Measurements from ENCODE around the gene PEX3. TPM values are rescaled to one million over a fixed set of nuclear protein-coding genes. Genes with fewer than 3 reads are reported as not detected.

The PEX3 gene
- total RNA-seq, 2 experiments from 2014 or later: 27.9 to 30.9 TPM

DNA sequence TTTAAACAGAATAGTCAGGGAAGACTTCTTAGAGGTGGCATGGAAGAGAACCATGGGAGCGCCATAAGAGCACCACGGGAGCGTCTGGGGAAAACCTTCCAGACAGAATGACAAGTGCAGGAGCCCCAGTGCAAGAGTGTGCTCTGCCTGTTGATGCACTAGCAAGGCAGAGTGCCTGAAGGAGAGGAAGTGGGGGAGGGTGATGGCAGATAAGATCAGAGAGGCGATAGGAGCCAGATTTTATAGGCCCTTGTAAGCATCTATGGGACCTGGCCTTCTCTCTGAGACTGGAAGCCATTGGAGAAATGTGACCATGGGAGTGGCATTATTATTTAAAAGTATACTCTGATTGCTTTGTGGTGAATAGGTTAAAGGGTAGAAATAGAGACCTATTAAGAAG lies 47.8 kb downstream of the PEX3 start:
- ChIA-PET CTCF (no interaction called here), POLR2A (no interaction called here)

DNA sequence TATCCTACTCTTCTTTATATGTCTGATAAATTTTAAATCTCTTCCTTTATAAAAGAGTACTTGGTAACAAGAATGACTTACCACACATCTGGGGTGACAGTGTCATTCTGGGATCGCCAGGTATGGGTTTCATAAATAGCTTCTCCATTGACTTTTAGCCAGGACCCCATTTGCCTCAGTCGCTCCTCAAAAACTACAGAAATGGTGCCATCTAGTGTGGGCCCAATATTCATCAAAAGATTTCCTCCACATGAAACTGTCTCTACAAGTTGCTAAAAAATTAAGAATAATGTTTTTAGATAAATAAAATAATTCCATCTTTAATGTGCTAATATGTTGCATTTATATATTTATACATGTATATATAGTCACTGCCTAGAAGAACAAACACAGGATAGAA lies 51.2 kb downstream of the PEX3 start:
- POLR2A ChIA-PET: no interaction called here
- CTCF ChIA-PET: interaction anchor here (1.4 kb wide), 1 partner anchor 10 kb away, joined by 4 read pairs; no protein-coding TSS in a partner anchor

DNA sequence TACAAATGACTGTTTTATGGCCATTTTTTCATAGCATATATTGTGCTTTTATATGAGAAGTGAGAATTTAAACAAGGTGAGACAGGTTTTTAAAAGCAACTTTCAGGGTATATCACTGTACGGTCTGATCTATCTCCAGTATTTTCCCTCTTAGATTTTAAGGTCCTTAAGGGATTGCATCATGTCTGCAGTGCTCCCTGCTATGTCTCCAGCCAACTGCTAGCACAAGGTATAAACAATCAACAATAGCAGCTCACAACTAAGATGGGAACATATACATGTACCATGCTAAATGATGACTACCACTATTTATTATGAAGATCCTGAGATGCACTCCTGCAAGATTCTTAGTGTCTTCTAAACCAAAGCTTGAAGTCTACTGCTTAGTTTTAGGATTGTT lies 53.8 kb downstream of the PEX3 start:
- POLR2A ChIA-PET: no interaction called here
- CTCF ChIA-PET: interaction anchor here (1.4 kb wide), 1 partner anchor 77 kb away, joined by 3 read pairs; no protein-coding TSS in a partner anchor

DNA sequence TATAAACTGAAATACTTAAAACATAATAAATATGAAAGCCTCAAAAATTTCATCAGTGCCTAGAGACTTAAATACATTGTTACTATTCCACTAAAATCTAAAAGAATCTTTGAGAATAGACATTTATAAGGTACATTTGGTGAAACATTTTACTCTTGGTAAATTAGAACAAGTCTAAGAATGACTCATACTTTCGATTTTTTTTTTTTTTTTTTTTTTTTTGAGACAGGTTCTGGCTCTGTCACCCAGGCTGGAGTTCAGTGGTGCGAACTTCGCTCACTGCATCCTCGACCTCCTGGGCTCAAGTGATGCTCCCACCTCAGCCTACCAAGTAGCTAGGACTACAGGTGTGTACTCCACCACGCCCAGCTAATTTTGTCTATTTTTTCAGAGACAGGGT lies 54.5 kb downstream of the PEX3 start:
- ChIA-PET POLR2A (no interaction called here), CTCF (interaction anchor here (0.9 to 1.4 kb wide), 2 partner anchors 63 to 78 kb away, joined by 3 read pairs; no protein-coding TSS in a partner anchor)

DNA sequence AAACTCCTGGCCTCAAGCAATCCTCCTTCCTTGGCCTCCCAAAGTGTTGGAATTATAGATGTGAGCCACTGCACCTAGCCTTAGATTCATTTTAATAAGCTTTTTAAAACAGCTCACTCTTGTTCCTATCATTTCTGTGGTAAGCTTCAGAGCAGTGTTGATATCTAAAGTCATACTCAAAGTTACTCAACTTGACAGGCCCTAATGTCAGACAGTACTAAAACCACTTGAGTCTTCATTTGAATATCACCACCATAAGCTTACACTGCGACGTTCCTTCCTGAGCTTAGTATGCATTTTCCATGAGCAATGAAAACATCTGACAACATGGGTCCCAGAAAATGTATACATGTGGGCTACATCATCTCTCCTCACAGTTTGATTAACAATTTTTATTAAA lies 54.9 kb downstream of the PEX3 start:
- ChIA-PET POLR2A (no interaction called here), CTCF (interaction anchor here (0.5 to 1.4 kb wide), 4 partner anchors 62 to 166 kb away, joined by 3 read pairs; no protein-coding TSS in a partner anchor)

DNA sequence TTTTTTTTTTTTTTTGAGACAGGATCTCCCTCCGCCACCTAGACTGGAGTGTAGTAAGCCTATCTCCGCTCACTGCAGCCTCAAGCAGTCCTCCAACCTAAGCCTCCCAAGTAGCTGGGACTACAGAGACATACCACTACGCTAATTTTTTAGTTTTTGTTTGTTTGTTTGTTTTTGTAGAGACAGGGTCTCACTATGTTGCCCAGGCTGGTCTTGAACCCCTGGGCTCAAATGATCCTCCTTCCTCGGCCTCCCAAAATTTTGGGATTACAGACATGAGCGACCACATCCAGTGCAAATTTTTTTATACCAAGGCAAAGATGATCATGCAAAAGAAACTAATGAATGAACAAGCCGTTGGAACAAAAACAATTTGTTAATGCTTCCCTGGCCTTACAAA lies 55.6 kb downstream of the PEX3 start:
- CTCF ChIA-PET: interaction anchor here (0.7 kb wide), 2 partner anchors 75 to 166 kb away, joined by 3 read pairs; no protein-coding TSS in a partner anchor
- POLR2A ChIA-PET: no interaction called here

DNA sequence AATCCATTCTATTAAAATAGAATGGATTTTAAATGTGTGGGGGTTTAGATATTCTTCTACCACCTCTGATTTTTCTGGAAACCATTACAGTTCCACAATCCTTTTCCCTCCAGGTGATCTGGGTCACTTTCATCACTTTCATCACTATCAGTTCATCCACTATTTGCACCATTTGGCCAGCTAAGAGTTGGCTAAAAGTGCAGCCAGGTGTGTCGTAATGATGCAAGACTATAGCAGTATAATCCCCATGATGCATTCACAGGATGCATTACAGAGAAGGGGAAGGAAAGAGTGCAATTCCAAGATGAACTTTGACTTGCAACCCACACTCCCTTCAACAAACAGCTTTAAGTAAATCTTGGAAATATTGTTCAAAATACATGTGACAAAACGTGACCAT lies 56.0 kb downstream of the PEX3 start:
- ChIA-PET CTCF (interaction anchor here (0.7 kb wide), 1 partner anchor 75 kb away, joined by 3 read pairs; no protein-coding TSS in a partner anchor), POLR2A (no interaction called here)

DNA sequence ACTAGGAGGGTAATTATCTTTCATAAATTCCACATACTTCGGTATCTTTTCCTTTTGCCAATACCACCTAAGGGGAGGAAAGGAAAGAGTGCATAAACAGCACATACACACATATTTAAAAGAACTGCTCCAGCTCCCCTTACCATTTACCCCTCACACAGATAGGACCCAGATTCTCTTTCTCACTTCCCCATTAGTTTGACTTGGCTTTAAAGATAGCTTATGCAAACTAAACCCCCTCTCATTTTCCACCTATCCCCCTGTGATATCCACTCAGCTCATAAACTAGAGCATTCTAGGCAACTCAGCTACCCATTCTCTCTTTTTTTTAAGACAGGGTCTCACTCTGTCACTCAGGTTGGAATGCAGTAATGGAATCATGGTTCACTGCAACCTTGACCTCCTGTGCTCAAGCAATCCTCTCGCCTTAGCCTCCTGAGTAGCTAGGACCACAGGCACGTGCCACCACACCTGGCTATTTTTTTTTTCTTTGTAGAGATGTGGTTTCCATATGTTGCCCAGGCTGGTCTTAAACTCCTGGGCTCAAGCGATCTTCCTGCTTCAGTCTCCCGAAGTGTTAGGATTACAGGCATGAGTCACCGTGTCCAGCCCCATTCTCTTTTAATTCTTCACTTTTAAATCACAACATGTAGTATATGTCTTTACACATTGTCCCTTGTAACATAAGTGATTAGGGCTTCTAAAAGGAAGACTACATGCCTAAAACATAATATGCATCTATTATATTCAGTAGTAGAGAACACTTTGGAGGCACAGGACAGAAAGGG lies 56.9 kb downstream of the PEX3 start:
- ChIA-PET CTCF (no interaction called here), POLR2A (no interaction called here)

DNA sequence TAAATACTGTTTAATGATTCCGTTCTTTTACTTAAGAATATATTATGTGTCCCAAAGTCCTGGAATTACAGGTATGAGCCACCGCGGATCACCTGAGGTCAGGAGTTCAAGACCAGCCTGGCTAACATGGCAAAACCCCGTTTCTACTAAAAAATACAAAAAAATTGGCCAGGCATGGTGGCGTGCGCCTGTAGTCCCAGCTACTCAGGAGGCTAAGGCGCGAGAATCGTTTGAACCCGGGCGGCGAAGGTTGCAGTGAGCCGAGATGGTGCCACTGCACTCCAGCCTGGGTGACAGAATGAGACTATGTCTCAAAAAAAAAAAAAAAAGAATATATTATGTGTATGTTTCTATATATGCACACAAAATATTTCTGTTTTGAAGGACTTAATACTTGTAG lies 59.7 kb downstream of the PEX3 start:
- CTCF ChIA-PET: interaction anchor here (1.2 kb wide), 1 partner anchor 18 kb away, joined by 4 read pairs; no protein-coding TSS in a partner anchor
- POLR2A ChIA-PET: interaction anchor here (1.3 kb wide), 1 partner anchor 60 kb away, joined by 8 read pairs; the partner anchor contains the start of genes ADAT2 and PEX3

DNA sequence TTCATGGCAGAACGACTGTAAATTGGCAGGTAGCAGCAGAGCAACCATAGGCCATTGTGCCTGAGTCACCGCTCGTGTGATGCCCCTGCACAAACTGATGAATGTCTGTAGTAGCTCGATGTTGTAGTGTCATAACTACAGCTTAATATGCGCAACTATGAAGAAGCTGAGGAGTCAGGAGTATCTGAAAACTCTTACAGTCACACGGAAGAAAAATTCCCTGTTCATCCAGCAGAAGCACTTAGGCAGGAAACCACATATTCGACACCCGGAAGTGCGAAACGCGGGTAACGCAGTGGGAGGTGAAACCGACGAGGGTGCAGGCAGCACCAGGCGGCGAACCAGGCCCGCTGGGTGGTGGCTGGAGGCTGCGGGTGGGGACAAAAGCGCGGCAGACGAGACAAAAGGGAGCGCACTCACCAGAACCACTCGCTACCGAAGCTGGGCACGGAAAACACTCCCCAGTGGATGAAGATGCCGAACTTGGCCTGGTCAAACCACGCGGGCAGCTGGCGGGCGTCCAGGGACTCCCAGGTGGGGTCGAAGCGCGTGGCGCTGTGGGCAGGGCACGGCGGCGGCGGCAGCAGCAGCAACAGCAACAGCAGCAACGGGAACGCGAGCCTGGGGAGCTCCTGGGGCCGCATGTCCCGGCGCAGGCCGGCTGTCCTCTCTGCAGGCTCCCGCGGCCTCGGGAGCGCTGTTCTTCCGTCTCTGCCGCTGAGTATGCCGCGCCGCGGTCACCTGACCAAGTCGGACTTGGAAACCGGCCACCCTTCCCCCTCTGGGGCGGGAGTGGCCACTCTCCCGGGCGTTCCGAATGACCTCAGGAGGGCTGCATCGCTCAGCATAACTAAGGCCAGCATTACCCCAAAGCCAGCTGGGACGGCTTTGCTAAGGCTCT lies 60.6 kb downstream of the PEX3 start, which contains the start of gene FUCA2:
FUCA2 (minus strand) TSS at position 730 of the 901 bp plus-strand sequence; CDS start at position 644, 86 bp downstream.
- ChIA-PET CTCF (interaction anchor here (1.0 to 1.3 kb wide), 5 partner anchors 9 to 61 kb away, joined by 3 to 5 read pairs (median 4); partner anchors contain the start of genes ADAT2 and PEX3), POLR2A (interaction anchor here (1.3 kb wide), 1 partner anchor 61 kb away, joined by 8 read pairs; the partner anchor contains the start of genes ADAT2 and PEX3)

DNA sequence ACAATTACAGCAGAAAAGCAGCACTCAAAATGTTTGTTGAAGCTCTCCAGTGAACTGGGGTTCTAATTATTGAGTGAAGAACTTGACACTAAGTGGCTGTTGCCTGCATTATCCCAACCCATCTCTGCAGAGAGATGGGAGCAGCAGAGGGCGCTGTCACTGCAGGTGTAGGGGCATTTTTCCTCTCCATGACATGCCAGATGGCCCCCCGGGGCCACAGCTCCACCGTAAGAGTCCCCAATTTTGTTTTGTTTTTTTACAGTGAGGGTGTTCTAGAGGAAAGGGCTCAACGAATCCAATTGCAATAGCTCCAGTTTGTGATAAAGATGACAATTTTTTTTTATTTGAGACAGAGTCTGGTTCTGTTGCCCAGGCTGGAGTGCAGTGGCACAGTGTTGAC lies 62.8 kb downstream of the PEX3 start:
- POLR2A ChIA-PET: no interaction called here
- CTCF ChIA-PET: interaction anchor here (0.9 to 1.4 kb wide), 4 partner anchors 11 to 42 kb away, joined by 3 to 4 read pairs (median 3); no protein-coding TSS in a partner anchor

DNA sequence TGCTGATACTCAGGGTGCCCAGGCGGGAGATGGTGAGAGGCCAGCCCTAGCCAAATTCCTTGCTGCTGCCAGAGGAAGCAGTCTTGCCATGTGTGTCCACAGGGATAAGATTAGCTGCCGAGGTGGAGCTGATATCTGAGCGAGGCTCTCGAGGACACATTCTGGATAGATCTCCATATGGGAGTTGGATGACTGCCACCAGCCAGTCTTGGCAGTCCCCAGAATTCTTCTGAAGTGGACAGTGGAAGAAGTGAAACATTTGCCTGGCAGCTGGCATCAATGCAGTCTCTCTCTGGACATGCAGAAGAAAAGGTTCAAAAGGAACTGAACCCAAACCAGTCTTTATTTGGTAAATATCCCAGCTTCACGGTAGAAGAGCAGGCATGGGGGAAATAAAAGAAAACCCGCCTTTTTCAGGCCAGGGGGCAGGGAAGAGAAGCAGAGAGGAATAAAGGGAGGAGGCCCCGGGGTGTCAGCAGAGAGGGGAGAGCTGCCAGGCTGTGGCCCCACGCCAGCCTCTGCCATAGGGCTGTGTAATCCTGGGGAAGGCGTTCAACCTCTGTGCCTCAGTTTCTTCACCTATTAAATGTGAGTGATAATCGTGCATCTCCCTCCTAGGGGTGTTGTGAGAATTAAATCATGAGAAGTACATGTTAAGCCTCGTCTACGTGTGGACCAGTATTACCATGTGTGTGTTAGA lies 64.6 kb downstream of the PEX3 start:
- CTCF ChIA-PET: no interaction called here

DNA sequence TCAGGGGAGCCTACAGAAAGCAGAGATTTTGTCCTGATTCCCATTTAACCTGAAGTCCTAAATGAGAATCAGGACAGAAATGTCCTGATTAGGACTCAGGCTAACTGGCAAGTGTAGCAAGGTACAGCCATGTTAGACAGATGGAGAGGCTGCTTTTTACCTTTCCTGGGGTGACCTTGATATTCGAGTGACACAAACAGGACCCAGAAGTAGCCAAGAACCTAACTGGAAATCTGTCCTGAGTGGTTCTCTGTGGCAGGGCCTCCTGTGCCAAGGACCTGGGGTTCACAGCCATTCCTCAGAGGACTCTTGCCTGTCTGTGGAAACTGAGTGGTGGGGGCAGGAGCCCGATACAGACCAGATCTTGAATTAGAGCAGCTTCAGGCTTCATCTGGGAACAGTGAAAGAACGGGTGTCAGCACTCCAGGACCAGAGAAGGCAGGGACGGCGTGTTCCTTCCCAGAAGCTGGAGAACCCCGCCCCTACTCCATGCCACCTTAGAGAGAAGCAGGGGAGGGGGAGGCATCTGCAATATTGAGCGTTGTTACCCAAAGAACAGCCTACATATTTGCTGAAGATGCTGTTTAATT lies 65.3 kb downstream of the PEX3 start:
- ChIA-PET CTCF (no interaction called here), POLR2A (no interaction called here)

More for the DNA sequence above, 64.6 kb downstream of the PEX3 start:
- POLR2A ChIA-PET: no interaction called here

DNA sequence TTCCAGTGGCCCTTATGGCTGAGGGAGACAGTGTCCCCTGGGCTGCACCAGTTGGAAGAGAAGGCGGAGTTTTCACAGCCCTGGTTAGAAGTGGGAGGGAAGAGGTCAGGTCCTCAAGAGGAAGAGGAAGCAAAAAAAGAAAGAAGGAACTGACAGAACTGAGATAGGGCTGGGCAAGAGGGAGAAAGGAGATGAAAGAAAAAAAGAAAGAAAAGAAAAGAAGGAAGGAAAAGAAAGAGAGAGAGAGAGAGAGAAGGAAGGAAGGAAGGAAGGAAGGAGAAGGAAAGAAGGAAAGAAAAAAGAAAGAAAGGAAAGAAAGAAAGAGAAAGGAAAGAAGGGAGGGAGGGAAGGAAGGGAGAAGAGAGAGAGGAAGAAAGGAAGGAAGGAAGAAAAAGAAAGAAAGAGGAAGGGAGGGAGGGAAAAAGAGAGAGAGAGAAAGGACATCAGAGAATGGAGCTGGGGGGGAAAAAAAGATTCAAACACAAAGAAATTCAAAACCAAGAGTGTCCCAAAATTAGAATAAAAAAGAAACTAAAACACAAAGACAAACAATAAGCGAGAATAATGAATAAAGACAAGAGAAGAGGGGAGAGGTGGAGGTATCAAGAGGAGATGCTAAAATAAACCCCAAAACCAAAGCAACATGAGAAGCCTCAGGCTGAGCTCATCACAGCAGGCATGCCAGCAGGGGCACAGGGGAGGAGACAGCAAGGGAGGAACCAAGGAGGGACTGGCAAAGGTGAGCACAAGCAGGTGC lies 66.3 kb downstream of the PEX3 start:
- ChIA-PET POLR2A (no interaction called here), CTCF (no interaction called here)

DNA sequence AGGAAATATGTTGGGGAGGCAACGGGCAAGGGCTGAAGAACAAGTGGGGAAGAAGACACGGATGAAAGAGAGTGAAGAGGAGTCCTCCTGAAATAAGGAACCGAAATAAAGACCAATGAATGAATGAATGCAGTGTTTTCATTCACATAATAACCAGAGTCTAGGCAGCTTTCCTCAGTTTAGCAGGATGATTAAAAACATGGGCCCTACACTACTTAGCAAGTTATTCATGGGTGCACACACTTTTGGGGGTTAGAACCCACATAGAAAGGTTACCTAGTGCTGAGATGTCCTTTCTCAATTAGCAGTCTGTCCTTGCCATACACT lies 66.8 kb downstream of the PEX3 start:
- CTCF ChIA-PET: no interaction called here
- POLR2A ChIA-PET: no interaction called here

DNA sequence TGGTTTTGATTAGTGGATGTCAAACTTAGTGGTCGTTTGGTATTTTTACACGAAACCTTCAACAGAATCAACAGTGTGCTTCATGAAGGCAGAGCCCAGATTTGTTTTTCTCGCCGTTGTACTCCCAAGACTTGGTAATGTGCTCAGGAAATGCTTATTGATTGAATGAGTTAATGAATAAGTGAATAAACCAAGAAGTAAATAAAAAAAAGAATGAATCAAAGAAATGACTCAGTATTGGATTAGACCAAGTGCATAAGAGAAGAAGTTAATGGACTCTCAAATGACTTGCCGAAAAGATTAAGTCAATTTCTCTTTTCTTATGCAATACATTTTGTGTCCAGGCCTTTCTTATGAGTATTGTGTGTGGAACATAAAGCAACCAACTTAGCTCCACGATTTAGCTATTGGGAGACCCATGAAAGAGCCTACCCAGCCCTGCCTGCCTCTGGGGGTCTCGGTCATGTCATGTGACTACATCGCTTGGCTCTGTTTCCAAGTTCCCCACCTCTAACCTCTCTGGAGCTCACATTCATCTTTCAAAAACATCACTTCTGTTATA lies 71.5 kb downstream of the PEX3 start:
- ChIA-PET CTCF (no interaction called here), POLR2A (no interaction called here)

DNA sequence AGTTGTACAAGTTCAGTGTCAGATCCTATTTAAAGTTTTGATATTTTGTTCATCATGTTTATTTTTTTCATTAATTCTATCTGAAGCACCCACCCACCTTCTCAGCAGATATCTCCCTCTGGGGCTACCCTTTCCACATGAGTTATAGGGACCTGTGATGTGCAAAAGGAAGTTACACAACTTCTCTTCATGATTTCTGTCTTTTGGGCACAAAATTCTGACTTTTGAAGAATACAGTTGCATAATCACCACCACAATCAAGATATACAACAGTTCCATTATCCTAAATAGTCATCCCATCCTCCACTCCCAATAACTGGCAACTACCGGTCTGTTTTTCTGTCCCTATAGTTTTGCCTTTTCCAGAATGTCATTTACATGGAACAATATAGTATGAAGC lies 74.8 kb downstream of the PEX3 start:
- ChIA-PET CTCF (no interaction called here), POLR2A (no interaction called here)

DNA sequence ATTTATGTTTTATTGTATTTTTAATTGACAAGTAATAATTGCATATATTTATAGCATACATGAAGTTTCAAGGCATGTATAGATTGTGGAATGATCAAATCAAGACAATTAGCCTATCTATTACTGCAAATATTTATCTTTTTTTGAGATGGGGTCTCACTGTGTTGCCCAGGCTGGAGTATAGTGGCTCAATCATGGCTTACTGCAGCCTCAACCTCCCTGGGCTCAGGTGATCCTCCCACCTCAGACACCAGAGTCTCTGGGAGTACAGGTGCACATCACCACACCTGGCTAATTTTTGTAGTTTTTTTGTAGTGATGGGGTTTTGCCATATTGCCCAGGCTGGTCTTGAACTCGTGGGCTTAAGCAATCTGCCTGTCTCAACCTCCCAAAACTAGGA lies 77.1 kb downstream of the PEX3 start:
- POLR2A ChIA-PET: no interaction called here
- CTCF ChIA-PET: no interaction called here
